Stimulated activated CD8-positive, alpha-beta memory T cell treated with anti-CD3 and anti-CD28 coated beads, Interleukin-7, amount 100 ng/mL, for 48 hours (primary cell): ENCODE data around the gene PTPN2.
"Not testable (repeated sequence)": the region's sequence is repeated elsewhere in the genome, so short reads cannot be mapped to it uniquely, and the experiment has no call there.

ENCODE experiments used
- DNase-seq, 2 donors: peaks; one replicate each; pipeline ENCODE4 v3.0.0-alpha.2; 2020; ENCODE audit warnings: low read depth in 1 of 2; ENCODE audit errors: extremely low read depth in 1 of 2

PTPN2 gene

DNA sequence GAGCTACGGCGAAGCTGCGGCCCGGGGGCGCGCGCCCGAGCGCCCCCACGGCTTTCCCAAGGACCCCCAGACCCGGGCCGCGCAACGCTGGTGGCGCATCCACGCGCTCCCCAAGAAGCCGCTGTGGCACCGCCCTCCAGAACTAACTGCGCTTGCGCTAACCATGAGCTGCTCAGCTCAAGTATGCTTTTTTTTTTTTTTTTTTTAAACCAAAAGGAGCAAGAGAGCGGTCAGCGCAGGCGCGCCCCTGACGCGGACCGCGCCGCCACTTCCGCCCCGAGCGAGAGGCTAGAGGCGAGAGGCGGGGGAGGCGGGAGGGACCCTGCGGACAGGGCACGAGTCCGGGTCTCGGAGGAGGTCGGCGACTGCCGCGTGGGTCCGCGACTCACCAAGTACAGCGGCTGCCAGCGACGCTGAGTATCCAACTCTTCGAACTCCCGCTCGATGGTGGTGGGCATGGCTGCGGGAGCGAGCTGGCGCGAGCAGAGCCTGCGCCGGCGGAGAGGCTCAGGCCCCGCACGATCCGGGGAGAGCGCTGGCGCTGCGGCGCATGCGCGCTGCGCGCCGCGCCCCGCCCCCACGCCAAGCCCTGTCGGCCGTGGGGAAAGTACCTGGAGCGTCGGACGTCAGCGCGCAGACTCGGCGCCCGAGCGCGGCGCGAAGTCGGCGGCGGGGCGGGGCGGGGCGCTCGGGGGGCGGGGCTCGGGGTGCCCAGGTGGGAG is at the start of gene PTPN2:
PTPN2 (minus strand) TSS at position 554 of the 722 bp plus-strand sequence; CDS start at position 458, 96 bp downstream.
- DNase-seq = peak; percentile 80 to 88

DNA sequence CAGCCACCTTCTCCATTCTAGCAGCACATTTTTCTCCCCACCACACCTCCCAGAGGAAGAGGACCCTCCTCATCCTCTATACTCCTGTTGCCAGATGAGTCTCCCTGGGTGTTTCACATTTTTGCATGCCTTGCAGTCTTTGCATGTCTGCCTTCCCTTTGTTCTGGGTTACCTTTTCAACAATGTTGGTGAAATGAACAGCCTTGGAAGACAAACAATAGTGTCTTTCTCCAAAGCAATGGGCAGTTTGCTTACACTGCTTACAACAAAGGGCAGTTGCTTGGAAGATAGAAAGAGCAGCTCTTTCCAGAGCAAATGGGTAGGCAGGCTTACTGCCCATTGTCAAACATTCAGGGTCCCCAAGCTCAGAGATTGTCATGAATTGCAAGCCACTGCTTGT is 49.3 kb upstream of the PTPN2 start:
- no peak for DNase-seq

DNA sequence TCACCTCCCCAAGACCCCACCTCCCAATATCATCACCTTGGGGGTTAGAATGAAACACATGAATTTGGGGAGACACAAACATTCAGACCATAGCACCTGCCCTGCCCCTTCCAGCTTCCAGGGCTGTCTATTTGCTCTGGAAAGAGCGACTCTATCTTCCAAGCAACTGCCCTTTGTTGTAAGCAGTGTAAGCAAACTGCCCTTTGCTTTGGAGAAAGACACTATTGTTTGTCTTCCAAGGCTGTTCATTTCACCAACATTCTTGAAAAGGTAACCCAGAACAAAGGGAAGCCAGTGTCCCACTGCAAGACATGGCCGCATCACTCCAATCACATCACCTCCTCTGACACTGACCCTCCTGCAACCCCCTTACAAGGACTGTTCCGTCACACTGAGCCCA is 46.9 kb upstream of the PTPN2 start:
- no peak for DNase-seq

DNA sequence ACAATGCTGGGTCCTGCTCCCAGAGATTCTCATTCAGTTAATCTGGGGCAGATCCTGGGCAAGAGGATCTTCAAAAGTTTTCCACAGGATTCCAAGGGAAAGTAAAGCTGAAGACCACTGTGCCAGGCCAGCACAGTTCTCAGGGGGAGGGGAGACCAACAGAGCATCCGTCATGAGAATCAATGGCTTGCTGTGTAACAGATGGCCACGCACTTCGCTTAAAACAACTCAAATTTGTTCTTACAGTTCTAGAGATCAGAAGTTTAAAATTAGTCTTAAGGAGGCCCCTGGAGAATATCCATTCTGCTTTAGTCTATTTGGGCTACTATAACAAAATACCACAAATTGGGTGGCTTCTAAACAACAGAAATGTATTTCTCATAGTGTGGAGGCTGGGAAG is 46.3 kb upstream of the PTPN2 start:
- DNase-seq = no peak

DNA sequence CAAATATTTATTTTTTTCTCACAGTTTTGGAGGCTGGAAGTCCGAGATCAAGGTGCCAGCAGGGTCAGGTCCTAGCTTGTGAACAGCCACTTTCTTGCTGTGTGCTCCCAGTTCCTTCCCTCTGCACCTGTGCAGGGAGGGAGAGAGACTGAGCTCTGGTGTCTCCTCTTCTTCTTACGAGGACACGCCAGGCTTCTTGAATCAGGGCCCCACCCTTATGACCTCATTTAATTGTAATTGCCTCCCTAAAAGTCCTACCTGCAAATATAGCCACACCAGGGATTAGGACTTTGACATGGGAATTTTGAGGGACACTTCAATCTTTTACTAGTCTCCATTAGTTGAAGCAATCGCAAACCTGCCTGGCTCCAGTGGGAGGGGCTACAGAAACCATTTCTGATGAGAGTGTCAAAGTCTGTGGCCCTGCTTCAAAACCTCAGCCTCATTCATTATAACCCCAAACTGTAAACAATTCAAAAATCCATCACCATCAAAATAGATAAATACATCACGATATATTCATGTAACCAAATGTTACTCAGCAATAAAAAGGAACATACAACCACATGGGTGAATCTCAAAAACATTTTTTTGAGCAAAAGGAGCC is 45.5 kb upstream of the PTPN2 start:
- DNase-seq = no peak

DNA sequence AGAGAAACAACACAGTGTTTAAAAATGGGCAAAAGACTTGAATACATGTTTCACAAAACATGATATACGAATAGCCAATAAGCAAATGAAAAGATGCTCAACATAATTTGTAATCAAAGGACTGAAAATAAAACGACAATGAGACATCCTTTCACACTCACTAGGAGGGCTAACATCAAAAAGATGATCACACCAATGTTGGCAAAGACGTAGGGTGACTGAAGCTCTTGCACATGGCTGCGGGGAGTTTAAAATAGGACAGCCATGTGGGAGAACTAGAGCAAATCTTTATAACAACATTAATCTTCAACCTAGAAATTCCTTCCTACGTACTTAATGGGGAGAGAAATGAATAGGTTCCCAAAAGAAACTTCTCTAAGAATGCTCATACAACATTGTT is 44.6 kb upstream of the PTPN2 start:
- no peak for DNase-seq

DNA sequence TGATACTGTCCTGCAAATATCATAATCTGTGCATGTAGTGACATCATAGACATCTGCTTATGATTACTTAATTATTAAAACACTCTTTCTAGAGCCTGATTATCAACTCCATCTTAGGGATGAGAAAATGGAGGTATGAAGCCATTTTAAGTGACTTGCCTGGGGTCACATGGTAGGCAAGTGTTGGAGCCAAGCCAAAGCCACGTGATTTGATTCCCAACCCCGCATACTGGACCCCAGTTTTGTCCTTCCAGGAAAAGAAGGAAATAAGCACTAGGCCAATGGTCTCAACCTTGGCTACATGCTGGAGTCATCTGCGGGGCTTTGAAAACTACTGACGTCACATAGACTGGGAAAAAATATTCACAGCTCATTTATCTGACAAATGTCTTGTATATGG is 44.2 kb upstream of the PTPN2 start:
- no peak for DNase-seq

DNA sequence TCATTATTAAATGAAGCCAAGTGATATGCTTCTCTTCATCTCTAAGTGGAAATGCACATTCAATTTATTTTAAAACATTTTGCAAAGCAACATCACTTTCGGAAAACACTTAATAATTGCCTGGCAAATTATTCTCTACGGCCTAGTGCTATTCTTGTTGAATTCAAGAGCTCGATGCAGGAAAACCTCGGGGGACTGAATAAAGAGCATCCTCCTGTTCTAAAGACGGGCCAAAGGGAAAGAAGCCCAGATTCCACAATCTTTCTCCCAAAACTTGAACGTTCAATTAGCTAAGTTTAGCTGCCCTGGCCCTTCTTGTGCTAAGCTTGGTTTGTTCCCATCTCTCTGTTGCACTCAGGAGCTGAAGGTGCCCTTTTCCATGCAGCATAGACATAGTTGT is 40.6 kb upstream of the PTPN2 start:
- no peak for DNase-seq

DNA sequence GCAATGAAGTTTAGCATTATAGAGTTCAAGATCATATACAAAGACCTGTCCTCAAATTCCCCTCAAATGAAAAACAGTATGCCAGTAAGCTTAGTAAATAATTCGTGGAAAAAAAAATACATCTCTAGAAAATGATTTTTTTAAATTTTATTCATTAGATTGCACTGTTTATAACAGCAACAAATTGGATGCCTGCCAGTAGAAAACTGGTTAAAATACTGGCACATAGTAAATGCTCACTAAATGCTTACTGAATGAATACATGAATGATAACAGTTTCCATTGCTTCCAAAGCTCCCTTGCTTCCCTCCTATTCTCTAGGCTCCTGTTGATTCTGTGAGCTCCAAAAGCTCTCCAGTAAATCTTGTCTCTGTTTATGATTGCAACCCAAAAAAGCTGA is 38.2 kb upstream of the PTPN2 start:
- DNase-seq = no peak

DNA sequence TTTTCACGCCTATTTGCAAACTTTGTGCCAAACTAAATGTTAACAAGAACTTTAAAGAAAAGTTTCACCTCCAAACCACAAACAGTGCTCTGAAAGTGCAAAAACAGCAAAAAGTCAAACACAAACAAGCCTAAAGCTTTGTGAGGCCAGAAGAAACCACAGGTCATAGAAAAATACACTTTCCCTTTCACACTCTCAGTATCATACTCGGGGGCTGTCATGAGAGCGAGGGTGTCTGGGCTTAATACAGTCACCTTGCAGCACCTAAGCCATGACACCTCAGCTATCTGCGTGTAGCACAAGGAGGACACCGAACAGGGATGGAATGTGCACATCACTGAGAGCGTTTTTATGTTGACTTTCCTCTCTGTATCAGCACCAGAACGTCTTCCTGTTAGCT is 37.1 kb upstream of the PTPN2 start:
- peak in 1 of 2 donors; percentile 18 for DNase-seq

DNA sequence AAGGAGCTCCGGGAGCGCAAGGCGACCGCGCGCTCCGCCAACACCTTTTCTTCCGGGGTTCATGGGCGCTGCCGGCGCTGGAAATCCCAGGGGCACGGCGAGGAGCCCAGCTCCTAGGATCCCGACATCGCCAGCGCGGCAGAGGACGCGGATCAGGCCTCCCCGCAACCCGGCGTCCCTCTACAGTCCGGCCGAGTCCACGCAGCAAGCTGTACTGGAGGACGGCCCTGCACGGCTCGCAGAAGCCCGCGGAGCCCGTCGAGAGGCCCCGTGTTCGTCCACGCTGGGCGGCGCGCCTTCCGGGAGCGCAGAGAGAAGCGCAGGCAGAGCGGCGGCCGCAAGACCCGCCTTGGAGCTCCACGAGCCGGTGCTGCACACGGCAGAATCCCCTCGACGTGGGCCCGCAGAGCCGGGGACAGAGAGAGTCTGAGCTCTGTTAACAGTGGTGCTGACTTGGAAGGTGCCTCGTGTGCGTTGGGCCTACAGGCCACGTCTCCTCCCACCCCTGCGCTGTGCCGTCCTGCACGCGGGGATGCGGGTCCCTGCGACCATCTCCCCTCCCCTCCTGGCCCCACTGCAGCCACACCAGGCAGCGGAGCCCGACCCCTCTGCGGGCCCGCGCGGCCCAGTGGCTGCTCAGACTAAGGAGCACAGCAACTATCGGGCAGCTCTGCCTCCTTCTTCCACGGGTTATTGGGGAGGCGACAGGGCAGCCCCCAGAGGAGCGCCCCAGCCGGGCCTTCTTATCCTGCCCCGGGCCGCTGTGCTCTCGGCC is 28.1 kb upstream of the PTPN2 start:
- no peak for DNase-seq

DNA sequence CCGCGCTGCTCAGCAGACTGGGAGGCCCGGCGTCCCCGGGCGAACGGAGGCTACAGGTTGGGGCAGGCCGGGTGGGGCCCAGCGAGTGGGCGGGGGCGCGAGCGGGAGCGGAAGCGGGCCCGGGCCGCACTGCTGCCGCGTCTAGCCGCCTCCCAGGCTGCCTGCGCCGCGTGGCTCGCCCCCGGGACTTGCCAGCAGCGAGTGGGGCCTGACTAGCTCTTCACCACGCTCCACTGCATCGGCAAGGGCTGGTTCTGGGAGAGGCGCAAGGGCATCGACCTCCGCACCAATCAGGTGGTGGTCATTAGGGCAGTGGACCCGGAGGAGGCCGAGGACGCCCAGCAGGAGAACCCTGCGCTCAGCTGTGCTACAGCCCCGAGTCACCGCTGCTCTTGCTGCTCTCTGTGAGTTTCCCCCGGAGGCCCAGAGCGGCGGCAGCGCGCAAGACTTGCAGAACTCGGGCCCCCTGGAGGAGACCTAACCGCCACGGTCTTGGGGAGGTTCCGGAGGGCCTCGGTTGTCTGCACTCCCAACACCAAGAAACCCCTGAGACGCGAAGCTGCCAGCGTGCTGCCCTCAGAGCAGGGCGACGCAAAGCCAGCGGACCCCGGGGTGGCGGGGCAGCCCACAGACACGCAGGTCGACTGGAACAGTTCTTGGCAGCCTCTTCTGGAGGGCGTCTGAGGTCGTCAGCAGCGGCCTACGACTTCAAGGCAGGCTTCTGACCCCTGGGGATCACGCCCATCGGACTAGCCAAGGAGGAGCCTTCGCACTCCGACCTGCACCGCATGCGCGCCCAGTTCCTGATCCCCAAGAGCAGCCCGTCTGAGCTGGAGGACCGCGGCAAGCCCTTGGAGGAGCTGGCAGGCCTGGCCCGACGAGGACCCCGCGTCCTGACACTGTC is 27.2 kb upstream of the PTPN2 start:
- peak in 1 of 2 donors; percentile 31 for DNase-seq

DNA sequence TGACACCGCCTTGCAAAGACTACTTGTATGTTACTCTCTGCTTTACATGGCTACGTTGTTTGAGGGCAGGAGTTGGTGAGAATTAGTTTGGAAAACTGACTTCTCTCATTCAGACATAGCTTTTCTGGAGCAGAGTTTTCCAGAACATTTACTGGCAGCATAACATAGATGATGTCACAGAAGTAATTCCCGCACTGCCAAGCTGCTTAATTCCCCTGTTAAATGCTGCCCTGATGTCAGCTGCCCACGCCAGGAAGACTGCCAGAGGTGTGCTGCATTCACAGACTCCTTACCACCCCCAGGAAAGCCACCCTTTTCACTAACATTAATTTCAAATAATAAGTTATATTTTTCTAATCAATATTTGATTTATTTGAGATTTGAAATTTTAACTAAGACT is 24.7 kb upstream of the PTPN2 start:
- no peak for DNase-seq

DNA sequence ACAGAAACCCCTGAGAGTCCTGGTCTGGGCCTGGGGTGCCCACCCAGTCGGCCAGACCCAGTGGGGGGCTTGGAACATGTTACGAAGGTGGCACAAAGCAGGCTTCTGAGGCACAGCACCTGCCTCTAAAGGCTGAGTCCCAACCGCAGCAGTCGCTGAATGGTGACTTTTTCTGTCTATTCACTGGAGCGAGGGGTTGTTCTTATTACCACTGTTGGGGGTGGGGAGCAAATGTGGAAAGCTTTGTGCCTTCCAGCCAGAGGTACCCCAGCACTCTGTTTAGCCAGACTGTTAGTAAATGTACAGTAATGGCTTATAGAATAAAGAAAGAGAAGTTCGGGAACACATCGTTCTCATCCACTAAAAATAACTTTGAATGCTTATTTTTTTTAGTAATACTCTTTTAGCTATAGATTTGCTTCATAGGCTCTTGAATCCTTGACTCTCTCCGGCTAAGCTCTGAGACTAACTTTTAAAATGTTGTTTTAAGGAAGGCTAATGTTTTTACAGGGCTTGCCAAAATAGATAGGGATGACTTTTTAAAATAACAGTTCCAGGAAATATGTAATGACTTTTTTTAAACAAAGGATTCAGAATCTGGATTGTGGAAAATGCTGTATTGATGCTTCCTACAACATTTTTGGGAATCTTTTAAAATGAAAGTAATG is 23.4 kb upstream of the PTPN2 start:
- no peak for DNase-seq

DNA sequence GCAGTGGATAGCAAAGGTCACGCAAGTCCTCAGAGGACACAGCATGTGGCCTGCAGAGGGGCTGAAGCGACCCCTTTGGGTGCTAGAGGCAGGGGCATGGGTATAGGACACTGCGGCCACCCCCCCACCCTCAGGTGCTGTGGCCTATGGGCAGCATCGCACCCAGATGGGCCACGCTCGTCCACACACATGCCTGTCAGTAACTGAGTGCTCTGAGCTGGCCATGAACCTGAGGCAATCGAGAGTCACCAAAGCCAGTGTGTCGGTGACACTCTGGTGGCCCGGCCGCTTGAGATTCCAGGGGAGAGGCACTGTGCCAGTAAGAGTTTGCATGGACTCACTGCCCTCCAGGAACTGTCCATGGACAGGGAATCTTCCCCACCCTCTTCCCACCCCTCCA is 22.7 kb upstream of the PTPN2 start:
- no peak for DNase-seq

DNA sequence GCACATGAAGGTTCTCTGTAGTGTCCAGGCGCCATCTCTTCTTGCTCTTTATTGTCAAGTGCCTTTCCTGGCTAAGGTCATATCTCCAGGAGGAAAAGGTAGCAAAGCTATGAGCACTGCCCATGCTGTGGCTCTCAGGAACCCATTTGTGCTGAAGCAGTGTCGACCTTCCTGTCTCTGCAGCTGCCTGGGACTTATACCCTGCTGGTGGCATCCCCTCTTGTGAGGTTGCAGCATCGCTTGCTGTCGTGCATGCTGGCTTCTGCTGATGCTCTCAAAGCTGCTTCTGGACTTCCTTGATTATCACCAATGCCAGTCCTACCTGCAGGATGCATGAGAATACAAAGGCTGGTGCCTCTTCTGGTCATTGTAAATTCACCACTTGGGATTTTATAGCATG is 22.1 kb upstream of the PTPN2 start:
- DNase-seq = no peak

DNA sequence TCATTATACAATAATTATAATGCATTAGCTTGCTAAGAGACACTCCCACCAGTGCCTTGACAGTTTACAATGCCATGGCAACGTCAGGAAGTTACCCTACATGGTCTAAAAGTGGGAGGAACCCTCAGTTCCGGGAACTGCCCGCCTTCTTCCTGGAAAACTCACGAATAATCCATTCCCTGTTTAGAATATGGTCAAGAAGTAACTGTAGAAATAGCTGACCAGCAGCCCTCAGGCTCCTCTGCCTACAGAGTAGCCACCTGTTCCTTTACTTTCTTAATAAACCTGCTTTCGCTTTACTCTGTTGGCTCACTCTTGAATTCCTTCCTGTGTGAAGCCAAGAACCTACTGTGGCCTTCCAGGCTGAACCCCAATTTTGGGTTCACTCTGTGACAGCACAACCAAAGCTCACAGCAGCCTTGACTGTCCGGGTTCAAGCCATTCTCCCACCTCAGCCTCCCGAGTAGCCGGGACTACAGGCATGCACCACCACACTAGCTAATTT is 20.0 kb upstream of the PTPN2 start:
- no peak for DNase-seq

DNA sequence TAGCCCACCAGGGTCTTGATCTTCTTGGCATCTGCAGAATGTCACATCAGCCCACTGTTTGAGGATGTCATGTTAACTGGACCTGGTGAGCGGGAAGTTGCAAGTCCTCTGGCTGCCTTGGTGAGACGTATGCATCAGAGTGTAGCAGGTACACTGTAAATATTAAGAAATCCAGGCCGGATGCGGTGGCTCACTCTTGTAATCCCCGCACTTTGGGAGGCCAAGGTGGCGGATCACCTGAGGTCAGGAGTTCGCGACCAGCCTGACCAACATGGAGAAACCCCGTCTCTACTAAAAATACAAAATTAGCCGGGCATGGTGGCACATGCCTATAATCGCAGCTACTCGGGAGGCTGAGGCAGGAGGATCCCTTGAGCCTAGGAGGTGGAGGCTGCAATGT is 17.2 kb upstream of the PTPN2 start:
- DNase-seq = not testable (repeated sequence)

DNA sequence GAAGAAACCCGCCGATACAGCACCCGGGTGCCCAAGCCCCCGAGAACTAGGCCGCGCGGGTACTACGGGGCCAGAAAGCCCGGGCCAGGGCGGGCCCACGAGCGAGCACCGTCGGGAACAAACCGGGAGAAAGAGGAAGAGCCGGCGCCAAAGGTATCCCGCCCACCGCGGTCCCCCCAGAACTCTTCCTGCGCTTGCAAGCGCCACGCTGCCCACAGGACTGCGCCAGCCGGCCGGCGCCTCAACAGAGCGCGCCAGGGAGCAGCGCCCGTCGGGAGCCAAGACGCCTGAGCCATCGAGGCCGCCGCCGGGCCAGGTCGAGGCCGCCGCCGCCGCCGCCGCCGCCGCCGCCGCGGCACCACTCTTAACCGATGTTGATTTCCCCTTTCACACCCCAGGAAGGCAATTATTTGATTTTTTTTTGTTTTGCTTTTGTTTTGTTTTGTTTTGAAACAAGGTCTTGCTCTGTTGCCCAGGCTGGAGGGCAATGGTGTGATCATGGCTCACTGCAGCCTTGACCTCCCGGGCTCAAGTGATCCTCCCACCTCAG is 12.8 kb upstream of the PTPN2 start:
- DNase-seq = not testable (repeated sequence)

DNA sequence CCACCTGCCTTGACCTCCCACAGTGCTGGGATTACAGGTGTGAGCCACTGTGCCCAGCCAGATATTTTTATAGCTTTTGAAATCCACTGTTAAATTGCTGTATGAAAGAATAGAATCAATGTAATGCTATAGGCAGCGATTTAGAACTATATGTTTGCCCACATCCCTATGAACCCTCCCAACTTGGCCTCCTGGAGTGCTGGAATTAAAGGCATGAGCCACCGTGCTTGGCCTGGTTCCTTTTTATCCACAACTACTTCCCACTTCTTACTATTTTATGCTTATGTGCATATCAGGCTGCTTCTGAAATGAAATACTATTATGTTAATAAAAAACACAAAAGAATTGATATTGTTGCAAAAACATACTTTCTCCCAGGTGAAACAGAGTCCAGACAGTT is 11.6 kb upstream of the PTPN2 start:
- DNase-seq = no peak
